Sigmoid colon (tissue), 7 donors: ENCODE data around the gene ZNF512. TPM values are rescaled to one million over a fixed set of nuclear protein-coding genes. Genes with fewer than 3 reads are reported as not detected.
"Not testable (repeated sequence)": the region's sequence is repeated elsewhere in the genome, so short reads cannot be mapped to it uniquely, and the experiment has no call there.

Experiments
- DNase-seq: peaks from one replicate; pipeline ENCODE4 v3.0.0-alpha.2; 2019
- H3K27ac ChIP-seq, 4 donors: fragments of 200-600 bp; sonication (generic); one replicate each; pipeline ENCODE4 v1.5.1; 2016 to 2019; ENCODE audit warnings: mild to moderate bottlenecking in 1 of 4
- H3K27me3 ChIP-seq, 3 donors: fragments of 200-600 bp; sonication (generic); one replicate each; pipeline ENCODE4 v1.5.1; 2019; ENCODE audit warnings: mild to moderate bottlenecking in 1 of 3
- H3K36me3 ChIP-seq, 4 donors: fragments of 200-600 bp; sonication (generic); one replicate each; pipeline ENCODE4 v1.5.1; 2016 to 2019
- H3K4me1 ChIP-seq, 4 donors: fragments of 200-600 bp; sonication (generic); one replicate each; pipeline ENCODE4 v1.5.1; 2017 to 2019
- H3K4me3 ChIP-seq, 4 donors: fragments of 200-600 bp; sonication (generic); one replicate each; pipeline ENCODE4 v1.5.1; 2017 to 2019; ENCODE audit warnings: mild to moderate bottlenecking in 2 of 4, moderate library complexity in 1 of 4
- H3K9me3 ChIP-seq, 4 donors: fragments of 200-600 bp in 3 of 4; sonication (generic) in 3 of 4; one replicate each; pipeline versions ENCODE4 v1.5.1 to v1.6.1; 2013 to 2019
- CTCF ChIP-seq, 4 experiments: fragments of 450-650 bp in 3 of 4; fragments of 200-600 bp in 1 of 4; IDR thresholded peaks; one replicate each; pipeline ENCODE4 v1.5.1; 2016 to 2019; ENCODE audit warnings: antibody characterized with exemption in 4 of 4, mild to moderate bottlenecking in 3 of 4, moderate library complexity in 2 of 4
- EP300 ChIP-seq, 4 donors: sonication (generic); formaldehyde crosslinking; IDR thresholded peaks; one replicate each; pipeline ENCODE4 v1.6.1; 2017; ENCODE audit warnings: antibody characterized with exemption in 4 of 4
- POLR2A ChIP-seq, 2 donors: fragments of 450-650 bp; IDR thresholded peaks; one replicate each; pipeline ENCODE4 v1.6.1; 2016; ENCODE audit warnings: antibody characterized with exemption in 2 of 2, mild to moderate bottlenecking in 2 of 2, moderate library complexity in 2 of 2
- POLR2AphosphoS5 ChIP-seq, 4 donors: sonication (generic); formaldehyde crosslinking; IDR thresholded peaks; one replicate each; pipeline ENCODE4 v1.6.1; 2017; ENCODE audit warnings: antibody characterized with exemption in 4 of 4
- WGBS, 2 donors: extraction: QIAGEN DNeasy Blood & Tissue Kit; methylation state at CpG; one replicate each; pipeline ENCODE4 v1.1.7; 2013; 5-methylcytosine and 5-hydroxymethylcytosine counted together
- intact Hi-C: fragments of 100-400 bp; cut with DNase I; formaldehyde crosslinking; loops from one replicate; pipeline ENCODE4 v1.15.1; 2023
- polyA plus RNA-seq, 3 donors: library from polyadenylated mRNA; stranded (reverse); fragments of 200-250 nt; gene quantifications; one replicate each; pipeline ENCODE4 v1.2.3, GENCODE V29; 2013
- total RNA-seq, 4 donors: library from RNA; depleted of rRNA; stranded (reverse); fragments of >200 nt; gene quantifications; one replicate each; pipeline ENCODE4 v1.1.0, GENCODE V29; 2016
- donor health status: healthy with polysubstance abuse.
- donor health status: Bipolar disorder and iron deficiency.
- donor health status: healthy.

Gene ZNF512
- total and polyA plus RNA-seq, 7 donors = 3.9 to 44.3 (median 30.7) TPM

GRCh38 chr2:27545348-27546141 is 37.3 kb upstream of the ZNF512 start:
- WGBS, 2 donors = 91 to 94% methylated on average over 5 of the region's 5 CpGs
- no peak for TF ChIP-seq POLR2AphosphoS5 (IDR thresholded peaks at IDR 0.05)
- TF ChIP-seq POLR2A (IDR thresholded peaks at IDR 0.05) = no peak
- TF ChIP-seq CTCF (IDR thresholded peaks at IDR 0.05) = no peak
- TF ChIP-seq EP300 (IDR thresholded peaks at IDR 0.05) = no peak
- Histone ChIP-seq H3K4me1 (no peaks in the 10 kb centered on the region), H3K27me3 (no peaks in the 10 kb centered on the region), H3K27ac (no peak overlapping the region), H3K36me3 (no peaks in the 10 kb centered on the region), H3K4me3 (no peak overlapping the region), H3K9me3 (no peaks in the 10 kb centered on the region)
- no peak for DNase-seq
- intact Hi-C loops = no loop called here

- 56 to 75% methylated on average over 1 of the region's 1 CpG for WGBS, 2 donors
- H3K27me3 ChIP-seq = no peaks in the 10 kb centered on the region
These were observed 33.5 kb upstream of the ZNF512 start for GRCh38 chr2:27549303-27549702.

GRCh38 chr2:27551514-27551913 is 31.3 kb upstream of the ZNF512 start:
- 98 to 100% methylated on average over 1 of the region's 1 CpG for WGBS, 2 donors
- H3K27me3 ChIP-seq = no peaks in the 10 kb centered on the region
- H3K4me3 ChIP-seq = no peak overlapping the region
- no peaks in the 10 kb centered on the region for H3K4me1 ChIP-seq
- intact Hi-C loops = no loop called here
- H3K36me3 ChIP-seq = no peaks in the 10 kb centered on the region
- TF ChIP-seq CTCF (IDR thresholded peaks at IDR 0.05) (no peak), EP300 (IDR thresholded peaks at IDR 0.05) (no peak), POLR2A (IDR thresholded peaks at IDR 0.05) (no peak), POLR2AphosphoS5 (IDR thresholded peaks at IDR 0.05) (no peak)
- no peak for DNase-seq
- no peaks in the 10 kb centered on the region for H3K9me3 ChIP-seq
- H3K27ac ChIP-seq = no peak overlapping the region

More at GRCh38 chr2:27549303-27549702, 33.5 kb upstream of the ZNF512 start:
- H3K4me3 ChIP-seq = no peak overlapping the region
- intact Hi-C loops = no loop called here
- no peak for TF ChIP-seq EP300 (IDR thresholded peaks at IDR 0.05)
- no peak for TF ChIP-seq POLR2A (IDR thresholded peaks at IDR 0.05)
- no peak for TF ChIP-seq CTCF (IDR thresholded peaks at IDR 0.05)
- no peak for TF ChIP-seq POLR2AphosphoS5 (IDR thresholded peaks at IDR 0.05)
- no peak overlapping the region for H3K27ac ChIP-seq
- no peaks in the 10 kb centered on the region for H3K36me3 ChIP-seq
- no peak for DNase-seq
- no peaks in the 10 kb centered on the region for H3K9me3 ChIP-seq
- H3K4me1 ChIP-seq = no peaks in the 10 kb centered on the region

- no peak for DNase-seq
- Histone ChIP-seq H3K4me1 (no peaks in the 10 kb centered on the region), H3K36me3 (no peaks in the 10 kb centered on the region), H3K27me3 (no peaks in the 10 kb centered on the region), H3K9me3 (no peaks in the 10 kb centered on the region), H3K27ac (no peak overlapping the region), H3K4me3 (no peak overlapping the region)
- TF ChIP-seq POLR2AphosphoS5 (IDR thresholded peaks at IDR 0.05) = no peak
- WGBS, 2 donors = 79 to 85% methylated on average over 2 of the region's 2 CpGs
- intact Hi-C loops = no loop called here
These were observed 29.9 kb upstream of the ZNF512 start for GRCh38 chr2:27552941-27553340.

GRCh38 chr2:27554451-27554850 is 28.4 kb upstream of the ZNF512 start:
- H3K9me3 ChIP-seq, H3K4me1 ChIP-seq, intact Hi-C loops, DNase-seq, H3K27me3 ChIP-seq, H3K27ac ChIP-seq, H3K4me3 ChIP-seq, H3K36me3 ChIP-seq: not testable (repeated sequence)
- WGBS, 2 donors = 82 to 83% methylated on average over 3 of the region's 3 CpGs

- intact Hi-C loops = no loop called here
- Histone ChIP-seq H3K9me3 (no peaks in the 10 kb centered on the region), H3K36me3 (no peaks in the 10 kb centered on the region), H3K27ac (no peak overlapping the region), H3K27me3 (peaks cover 0 to 8% (median 0%) of the 10 kb centered on the region in 3 donors), H3K4me1 (no peaks in the 10 kb centered on the region), H3K4me3 (no peak overlapping the region)
- TF ChIP-seq EP300 (IDR thresholded peaks at IDR 0.05) (no peak), CTCF (IDR thresholded peaks at IDR 0.05) (no peak), POLR2A (IDR thresholded peaks at IDR 0.05) (no peak), POLR2AphosphoS5 (IDR thresholded peaks at IDR 0.05) (no peak)
- 84 to 91% methylated on average over 2 of the region's 2 CpGs for WGBS, 2 donors
- DNase-seq = no peak
These were observed 23.6 kb upstream of the ZNF512 start for GRCh38 chr2:27559228-27559627.
